ENCODE data around the gene CACUL1.
"Not testable (repeated sequence)": the region's sequence is repeated elsewhere in the genome, so short reads cannot be mapped to it uniquely, and the experiment has no call there.

CACUL1 gene

DNA sequence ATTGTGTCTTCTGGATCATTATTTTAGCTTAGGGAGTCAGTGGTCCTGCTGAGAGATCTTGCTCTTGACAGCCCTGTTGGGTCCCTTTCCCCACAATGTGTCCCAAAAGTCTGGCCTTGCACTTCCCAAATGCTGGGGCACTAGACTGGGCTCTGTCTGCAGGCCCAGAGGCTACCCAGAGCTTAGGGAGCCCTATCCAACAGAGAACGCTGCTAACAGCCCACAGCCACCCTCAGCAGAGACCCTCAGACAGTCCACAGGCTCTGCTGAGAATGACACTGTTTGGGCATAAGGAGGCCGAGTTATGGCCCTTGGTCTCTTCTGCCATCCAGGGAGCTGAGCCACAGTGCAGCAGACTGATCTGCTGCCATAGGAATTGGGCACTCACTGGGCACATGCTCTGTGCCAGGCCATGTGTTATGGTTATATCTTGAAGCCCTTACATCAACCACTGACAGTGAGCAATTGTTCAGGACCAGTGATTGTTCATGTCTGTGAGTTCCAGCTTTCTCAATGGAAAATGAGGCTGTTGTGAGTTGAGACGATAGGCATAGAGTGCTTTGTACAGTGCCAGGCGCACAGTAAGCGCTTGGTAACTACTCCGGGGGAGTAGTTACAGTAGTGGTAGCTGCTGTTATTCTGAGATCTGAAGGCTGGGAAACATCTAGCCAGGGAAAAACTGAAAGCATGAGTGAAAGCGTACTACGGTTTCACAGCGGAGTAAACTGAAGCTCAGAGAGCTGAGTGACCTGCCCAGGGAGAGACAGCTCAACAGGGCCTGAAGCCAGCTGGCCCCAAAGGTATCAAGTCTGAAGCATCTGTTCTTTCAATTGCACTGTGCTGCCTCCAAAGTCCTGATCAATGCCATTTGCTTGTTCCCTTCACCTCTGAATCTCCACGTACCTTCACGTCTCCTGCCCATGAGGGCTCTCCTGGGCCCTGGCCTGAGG, 81.7 kb downstream of the CACUL1 start:
- Histone ChIP-seq H3K36me3 (ENCODE audit: control insufficient read depth, low read length) (no peaks in the 10 kb centered on the region), H3K79me2 (ENCODE audit: control insufficient read depth, low read length) (no peaks in the 10 kb centered on the region), H3K4me1 (ENCODE audit: control insufficient read depth, low read length) (0 out of 2 replicates have a peak, but pooled peaks cover 7% of the 10 kb centered on the region), H3K27me3 (ENCODE audit: control insufficient read depth, low read length) (0 out of 2 replicates have a peak, but pooled peaks cover 5% of the 10 kb centered on the region), H3K4me3 (ENCODE audit: low read length) (no peak overlapping the region), H3K27ac (ENCODE audit: low read depth, low read length) (no peak overlapping the region), H3K9me3 (ENCODE audit: control insufficient read depth, insufficient read depth, low read length) (no peaks in the 10 kb centered on the region), H3K9me2 (replicated peaks; ENCODE audit: control insufficient read depth, low read length) (no peaks in the 10 kb centered on the region), H4K20me1 (ENCODE audit: control insufficient read depth, insufficient read depth, low read depth, low read length) (no peaks in the 10 kb centered on the region), H3K4me2 (ENCODE audit: low read length) (no peak overlapping the region), H3F3A (ENCODE audit: control insufficient read depth, insufficient read depth) (no peaks in the 10 kb centered on the region)
- TF ChIP-seq, protein P1, sequence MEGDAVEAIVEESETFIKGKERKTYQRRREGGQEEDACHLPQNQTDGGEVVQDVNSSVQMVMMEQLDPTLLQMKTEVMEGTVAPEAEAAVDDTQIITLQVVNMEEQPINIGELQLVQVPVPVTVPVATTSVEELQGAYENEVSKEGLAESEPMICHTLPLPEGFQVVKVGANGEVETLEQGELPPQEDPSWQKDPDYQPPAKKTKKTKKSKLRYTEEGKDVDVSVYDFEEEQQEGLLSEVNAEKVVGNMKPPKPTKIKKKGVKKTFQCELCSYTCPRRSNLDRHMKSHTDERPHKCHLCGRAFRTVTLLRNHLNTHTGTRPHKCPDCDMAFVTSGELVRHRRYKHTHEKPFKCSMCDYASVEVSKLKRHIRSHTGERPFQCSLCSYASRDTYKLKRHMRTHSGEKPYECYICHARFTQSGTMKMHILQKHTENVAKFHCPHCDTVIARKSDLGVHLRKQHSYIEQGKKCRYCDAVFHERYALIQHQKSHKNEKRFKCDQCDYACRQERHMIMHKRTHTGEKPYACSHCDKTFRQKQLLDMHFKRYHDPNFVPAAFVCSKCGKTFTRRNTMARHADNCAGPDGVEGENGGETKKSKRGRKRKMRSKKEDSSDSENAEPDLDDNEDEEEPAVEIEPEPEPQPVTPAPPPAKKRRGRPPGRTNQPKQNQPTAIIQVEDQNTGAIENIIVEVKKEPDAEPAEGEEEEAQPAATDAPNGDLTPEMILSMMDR (IDR thresholded peaks at IDR 0.05; ENCODE audit: low read depth, low read length, poor library complexity, severe bottlenecking): no peak
- no peak for TF ChIP-seq EZH2phosphoT487 (IDR thresholded peaks at IDR 0.05; ENCODE audit: borderline replicate concordance, low read length)

DNA sequence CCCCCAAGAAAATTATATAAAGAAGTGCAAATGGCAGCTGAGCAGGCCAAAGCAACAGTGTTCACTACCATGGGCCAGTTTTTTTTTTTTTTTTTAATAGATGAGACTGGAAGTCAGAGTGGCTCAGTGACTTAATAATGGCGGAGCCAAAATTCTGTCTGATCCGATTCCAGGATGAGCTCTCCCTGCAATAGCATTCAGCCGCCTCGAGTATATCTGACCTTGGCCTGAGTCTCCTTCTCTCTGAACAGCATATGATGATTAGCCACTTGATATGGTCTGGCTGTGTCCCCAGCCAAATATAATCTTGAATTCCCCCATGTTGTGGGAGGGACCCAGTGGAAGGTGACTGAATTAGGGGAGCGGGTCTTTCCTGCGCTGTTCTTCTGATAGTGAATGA, 82.6 kb downstream of the CACUL1 start:
- 0 out of 2 replicates have a peak, but pooled peaks cover 7% of the 10 kb centered on the region for H3K4me1 ChIP-seq (ENCODE audit: control insufficient read depth, low read length)
- no peaks in the 10 kb centered on the region for H3K9me3 ChIP-seq (ENCODE audit: control insufficient read depth, insufficient read depth, low read length)
- H3K36me3 ChIP-seq (ENCODE audit: control insufficient read depth, low read length): no peaks in the 10 kb centered on the region
- no peak overlapping the region for H3K4me2 ChIP-seq (ENCODE audit: low read length)
- H3F3A ChIP-seq (ENCODE audit: control insufficient read depth, insufficient read depth): no peaks in the 10 kb centered on the region
- H3K27me3 ChIP-seq (ENCODE audit: control insufficient read depth, low read length): 0 out of 2 replicates have a peak, but pooled peaks cover 5% of the 10 kb centered on the region
- TF ChIP-seq, protein P1 (IDR thresholded peaks at IDR 0.05; ENCODE audit: low read depth, low read length, poor library complexity, severe bottlenecking): no peak
- no peaks in the 10 kb centered on the region for H4K20me1 ChIP-seq (ENCODE audit: control insufficient read depth, insufficient read depth, low read depth, low read length)
- no peak overlapping the region for H3K4me3 ChIP-seq (ENCODE audit: low read length)
- no peaks in the 10 kb centered on the region for H3K9me2 ChIP-seq (replicated peaks; ENCODE audit: control insufficient read depth, low read length)
- no peaks in the 10 kb centered on the region for H3K79me2 ChIP-seq (ENCODE audit: control insufficient read depth, low read length)
- no peak overlapping the region for H3K27ac ChIP-seq (ENCODE audit: low read depth, low read length)

DNA sequence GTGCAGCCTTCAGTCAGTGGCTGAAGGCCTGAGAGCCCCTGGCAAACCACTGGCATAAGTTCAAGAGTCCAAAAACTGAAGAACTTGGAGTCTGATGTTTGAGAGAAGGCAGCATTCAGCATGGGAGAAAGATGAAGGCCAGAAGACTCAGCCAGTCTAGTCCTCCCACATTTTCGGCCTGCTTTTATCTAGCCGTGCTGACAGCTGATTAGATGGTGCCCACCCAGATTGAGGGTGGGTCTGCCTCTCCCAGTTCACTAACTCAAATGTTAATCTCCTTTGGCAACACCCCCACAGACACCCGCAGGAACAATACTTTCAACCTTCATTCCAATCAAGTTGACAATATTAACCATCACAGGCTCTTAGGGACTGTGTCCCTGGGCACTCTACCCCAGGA, 83.5 kb downstream of the CACUL1 start:
- H3K36me3 ChIP-seq (ENCODE audit: control insufficient read depth, low read length); H3K9me3 ChIP-seq (ENCODE audit: control insufficient read depth, insufficient read depth, low read length); H3K27me3 ChIP-seq (ENCODE audit: control insufficient read depth, low read length); H3K27ac ChIP-seq (ENCODE audit: low read depth, low read length); H3K4me1 ChIP-seq (ENCODE audit: control insufficient read depth, low read length); H3K4me3 ChIP-seq (ENCODE audit: low read length); H3F3A ChIP-seq (ENCODE audit: control insufficient read depth, insufficient read depth); H4K20me1 ChIP-seq (ENCODE audit: control insufficient read depth, insufficient read depth, low read depth, low read length); H3K4me2 ChIP-seq (ENCODE audit: low read length); H3K79me2 ChIP-seq (ENCODE audit: control insufficient read depth, low read length); H3K9me2 ChIP-seq (replicated peaks; ENCODE audit: control insufficient read depth, low read length): not testable (repeated sequence)

DNA sequence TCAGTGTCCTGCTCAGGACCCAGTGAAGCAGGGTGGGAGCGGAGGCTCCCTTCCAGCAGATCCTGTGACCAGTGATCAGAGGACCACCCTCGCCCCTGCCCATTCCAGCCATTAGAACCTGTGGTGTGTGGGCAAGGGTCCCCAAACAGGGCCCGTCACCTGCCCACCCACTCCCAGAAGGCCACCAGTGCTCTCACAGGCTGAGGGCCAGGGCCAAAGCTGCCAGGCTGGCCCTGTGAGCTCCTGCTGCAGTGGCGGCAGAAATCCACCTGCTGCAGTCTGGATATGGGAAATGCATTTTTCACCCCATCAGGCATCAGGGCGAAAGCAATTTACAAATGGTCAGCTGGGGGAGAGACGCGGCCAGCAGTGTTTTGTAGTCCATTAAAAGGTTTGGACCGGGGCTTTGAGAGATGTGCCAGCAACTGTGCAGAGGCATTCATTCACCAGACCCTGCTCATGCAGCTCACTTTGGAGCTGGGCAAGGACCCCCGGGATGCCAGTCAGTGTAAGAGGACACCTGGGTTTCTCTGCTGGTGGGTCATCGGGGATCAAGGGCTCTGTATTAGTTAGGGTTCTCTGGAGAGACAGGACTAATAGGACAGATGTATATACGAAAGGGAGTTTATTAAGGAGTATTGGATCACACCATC, 84.2 kb downstream of the CACUL1 start:
- Histone ChIP-seq H3K4me1 (ENCODE audit: control insufficient read depth, low read length) (0 out of 2 replicates have a peak, but pooled peaks cover 7% of the 10 kb centered on the region), H3K4me3 (ENCODE audit: low read length) (no peak overlapping the region), H3K9me2 (replicated peaks; ENCODE audit: control insufficient read depth, low read length) (no peaks in the 10 kb centered on the region), H3K27ac (ENCODE audit: low read depth, low read length) (no peak overlapping the region), H3F3A (ENCODE audit: control insufficient read depth, insufficient read depth) (no peaks in the 10 kb centered on the region), H3K36me3 (ENCODE audit: control insufficient read depth, low read length) (no peaks in the 10 kb centered on the region), H3K27me3 (ENCODE audit: control insufficient read depth, low read length) (0 out of 2 replicates have a peak, but pooled peaks cover 5% of the 10 kb centered on the region), H4K20me1 (ENCODE audit: control insufficient read depth, insufficient read depth, low read depth, low read length) (no peaks in the 10 kb centered on the region), H3K79me2 (ENCODE audit: control insufficient read depth, low read length) (no peaks in the 10 kb centered on the region), H3K9me3 (ENCODE audit: control insufficient read depth, insufficient read depth, low read length) (no peaks in the 10 kb centered on the region), H3K4me2 (ENCODE audit: low read length) (no peak overlapping the region)
- TF ChIP-seq EZH2phosphoT487 (IDR thresholded peaks at IDR 0.05; ENCODE audit: borderline replicate concordance, low read length): no peak
- TF ChIP-seq, protein P1 (IDR thresholded peaks at IDR 0.05; ENCODE audit: low read depth, low read length, poor library complexity, severe bottlenecking): no peak
